Renal cortical epithelial cell (primary cell): ENCODE results near the gene APC. TPM values are rescaled to one million over a fixed set of nuclear protein-coding genes. Genes with fewer than 3 reads are reported as not detected.

Experiments
- DNase-seq: peaks from one replicate; pipeline ENCODE4 v3.0.0-alpha.2; 2011; ENCODE audit warnings: low read depth
- total RNA-seq: library from RNA; depleted of rRNA; stranded (reverse); fragments of >200 nt; gene quantifications from 2 replicates; pipeline ENCODE4 v1.2.3, GENCODE V29; 2014

Gene APC
- total RNA-seq = 39.6 and 95.3 TPM in 2 replicates

- peak; percentile 71 for DNase-seq
Observed at GRCh38 chr5:112737463-112738190, at the start of gene APC. TSS of gene APC (plus strand) at chr5:112737885. CDS start at chr5:112754891, 17,006 bp downstream.

DNA sequence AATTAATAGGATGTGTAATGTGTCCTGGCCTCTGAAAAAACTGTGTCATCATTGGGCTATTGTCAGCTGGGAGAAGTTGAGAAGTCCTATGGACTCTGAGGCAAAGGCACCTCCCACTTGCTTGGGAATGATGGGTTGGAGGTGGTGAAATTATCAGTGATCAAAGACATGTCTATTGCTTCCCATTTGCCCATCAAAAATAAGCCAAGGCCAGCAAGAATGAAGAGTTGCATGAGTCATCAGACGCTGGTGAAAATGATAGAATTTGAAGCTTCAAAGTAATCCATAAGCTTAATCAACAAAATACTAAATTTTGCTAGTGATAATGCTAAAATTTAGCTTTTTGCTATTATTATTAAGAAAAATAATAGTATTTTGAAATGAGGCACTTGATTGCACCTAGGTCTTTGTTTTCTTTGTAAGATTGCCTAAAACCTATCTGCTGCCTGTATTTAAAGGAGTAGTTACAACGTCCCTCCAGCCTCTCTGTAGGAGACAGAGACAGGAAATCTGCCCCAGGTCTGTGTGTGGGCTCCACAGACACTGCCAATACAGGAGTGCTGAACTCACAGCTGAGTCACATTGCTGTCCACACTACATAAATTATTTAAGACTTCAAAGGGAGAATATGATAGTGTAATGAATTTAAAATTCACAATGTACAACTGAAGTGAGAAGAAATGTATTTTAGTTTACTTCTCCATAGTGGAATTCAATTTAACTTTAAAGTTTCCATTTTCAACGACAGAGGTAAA, 48.4 kb upstream of the APC start:
- DNase-seq = peak; percentile 22

DNA sequence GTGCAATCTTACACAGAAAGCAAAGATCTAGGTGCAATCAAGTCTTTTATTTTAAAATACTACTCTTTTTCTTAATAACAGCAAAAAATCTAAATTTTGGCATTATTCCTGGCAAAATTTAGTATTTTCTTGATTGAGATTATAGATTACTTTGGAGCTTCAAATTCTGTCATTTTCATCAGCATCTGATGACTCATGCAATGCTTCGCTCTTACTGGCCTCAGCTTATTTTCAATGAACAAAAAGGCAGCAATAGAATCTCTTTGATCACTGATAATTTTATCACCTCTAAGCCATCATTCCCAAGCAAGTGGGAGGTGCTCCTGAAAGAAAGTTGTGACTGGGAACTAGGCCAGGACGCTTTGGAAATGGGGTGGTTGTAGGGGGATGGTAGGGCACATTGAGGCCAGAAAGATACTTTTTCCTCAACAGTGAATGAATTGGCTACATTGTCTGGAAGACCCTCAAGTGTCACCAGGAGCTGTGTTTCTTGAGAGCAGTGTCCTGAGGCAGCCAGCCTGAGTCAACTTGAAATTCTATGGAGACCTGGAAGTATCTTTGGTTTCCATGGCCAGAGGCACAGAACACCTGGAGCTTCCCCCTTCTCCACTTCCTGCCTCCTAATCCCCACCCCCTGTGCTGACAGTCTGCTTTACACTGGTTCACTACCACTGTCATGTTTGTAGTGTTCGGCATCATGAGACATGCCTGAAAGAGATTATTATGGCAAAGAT, 46.9 kb upstream of the APC start:
- no peak for DNase-seq

- no peak for DNase-seq
Observed at GRCh38 chr5:112691339-112691680, 46.4 kb upstream of the APC start.

DNA sequence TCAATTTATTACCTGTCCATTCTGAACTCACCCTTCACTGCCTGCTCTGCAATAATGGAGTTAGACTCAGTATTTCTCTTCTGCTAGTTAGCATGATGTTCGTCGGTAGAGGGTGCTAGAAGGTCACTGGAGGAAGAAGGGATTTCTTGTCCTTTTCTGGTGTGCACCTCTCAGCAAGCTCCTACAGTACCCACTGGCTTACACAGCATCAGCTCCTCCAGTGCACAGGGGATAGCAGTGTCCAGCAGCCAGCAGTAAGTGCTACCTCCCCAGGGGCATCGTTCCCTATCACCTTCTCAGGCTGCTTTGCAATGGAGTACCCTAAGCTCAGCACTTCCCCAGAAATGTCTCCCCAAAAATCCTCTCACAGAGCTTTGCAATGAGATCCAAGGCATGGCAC, 45.9 kb upstream of the APC start:
- DNase-seq = no peak

GRCh38 chr5:112692472-112692871, 45.2 kb upstream of the APC start:
- DNase-seq = no peak

GRCh38 chr5:112693301-112693700, 44.4 kb upstream of the APC start:
- no peak for DNase-seq

DNA sequence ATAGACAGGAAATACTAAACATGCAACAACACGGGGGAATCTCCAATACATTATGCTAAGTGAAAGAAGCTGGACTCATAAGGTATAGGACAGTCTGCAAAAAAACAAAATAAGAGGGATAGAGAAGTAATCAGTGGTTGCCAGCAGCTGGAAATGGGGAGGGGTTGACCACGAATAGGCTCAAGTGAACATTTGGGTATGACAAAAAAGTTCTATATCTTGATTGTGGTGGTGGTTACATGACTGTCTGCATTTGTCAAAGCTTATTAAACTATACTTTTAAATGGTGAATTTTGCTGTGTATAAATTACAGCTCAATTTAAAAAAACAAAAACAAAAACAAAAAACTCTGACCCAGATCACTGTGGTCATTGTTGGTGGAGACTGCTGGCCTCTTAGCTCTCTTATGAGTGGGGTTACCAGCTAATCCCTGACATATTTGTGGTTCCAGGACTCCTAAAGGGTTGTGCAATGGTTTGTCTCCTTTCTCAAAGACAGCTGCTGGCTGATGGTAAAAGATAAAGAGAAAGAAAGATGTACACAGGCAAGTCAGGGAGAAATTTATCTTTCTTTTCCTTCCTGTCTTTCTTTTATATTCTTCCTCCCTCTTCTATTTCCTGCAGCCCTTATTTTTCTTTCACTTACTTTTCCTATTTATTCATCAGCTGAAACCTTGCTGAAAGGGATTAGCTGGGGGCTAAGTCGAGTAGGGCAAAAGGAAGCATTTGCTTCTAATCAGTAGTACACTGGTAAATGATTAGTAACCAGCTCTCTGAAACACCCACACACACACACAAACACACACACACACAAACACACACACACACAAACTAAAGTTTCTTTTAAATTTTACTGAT, 42.6 kb upstream of the APC start:
- peak; percentile 84 for DNase-seq

GRCh38 chr5:112696786-112697185, 40.9 kb upstream of the APC start:
- no peak for DNase-seq

GRCh38 chr5:112697322-112697721, 40.4 kb upstream of the APC start:
- DNase-seq = no peak

GRCh38 chr5:112697833-112698232, 39.9 kb upstream of the APC start:
- no peak for DNase-seq

GRCh38 chr5:112703866-112704820, 33.5 kb upstream of the APC start:
- DNase-seq = no peak

- DNase-seq = no peak
Observed at GRCh38 chr5:112706446-112707016, 31.2 kb upstream of the APC start.

GRCh38 chr5:112707187-112708102, 30.2 kb upstream of the APC start:
- peak; percentile 97 for DNase-seq

DNA sequence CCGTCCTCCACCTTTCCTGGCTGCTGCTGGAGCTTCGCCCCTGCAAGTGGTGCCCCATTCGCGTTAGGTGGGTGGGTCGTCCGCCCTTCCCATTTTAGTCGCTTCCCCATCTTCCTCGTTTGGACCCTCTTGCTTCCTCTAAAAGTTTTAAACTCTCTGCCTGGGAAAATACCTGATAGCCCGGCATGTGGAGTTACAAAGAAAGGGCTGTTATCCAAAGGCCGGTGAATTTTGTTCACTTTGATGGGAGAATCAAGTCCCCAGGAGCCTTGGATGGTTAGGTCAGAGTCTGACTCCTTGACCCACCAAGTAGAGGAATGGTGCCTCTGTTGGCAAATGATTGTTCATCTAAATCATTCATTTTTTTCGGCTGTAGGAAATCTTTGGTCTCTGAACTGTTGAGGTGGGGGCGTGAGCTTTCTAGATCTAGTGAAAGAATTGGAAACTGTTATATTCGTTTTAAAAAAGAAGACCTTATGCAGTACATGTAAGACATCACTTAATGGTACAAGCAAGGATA, 29.5 kb upstream of the APC start:
- DNase-seq = no peak

- DNase-seq = no peak
Observed at GRCh38 chr5:112709416-112709815, 28.3 kb upstream of the APC start.

DNA sequence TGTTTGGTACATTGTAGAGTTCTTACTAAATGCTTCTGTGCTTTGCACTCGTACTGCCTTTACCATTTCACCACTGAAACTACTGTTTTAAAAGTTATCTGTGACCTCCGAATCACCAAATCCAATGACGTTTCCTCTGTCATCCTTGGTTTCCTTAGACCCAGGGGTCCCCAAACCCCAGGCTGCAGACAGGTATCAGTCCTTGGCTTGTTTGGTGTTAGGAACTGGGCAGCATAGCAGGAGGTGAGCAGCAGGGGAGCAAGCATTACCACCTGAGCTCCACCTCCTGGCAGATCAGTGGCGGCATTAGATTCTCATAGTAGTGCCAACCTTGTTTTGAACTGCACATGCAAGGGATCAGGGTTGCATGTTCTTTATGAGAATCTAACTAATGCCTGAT, 26.8 kb upstream of the APC start:
- DNase-seq = no peak

GRCh38 chr5:112711436-112711835, 26.2 kb upstream of the APC start:
- no peak for DNase-seq

- DNase-seq = no peak
Observed at GRCh38 chr5:112713206-112713605, 24.5 kb upstream of the APC start.
